C4-2B (cell line): ENCODE data around the gene LMAN2.

Source experiments
- ZFX ChIP-seq: fragments of 450-650 bp; IDR thresholded peaks from 2 replicates; pipeline ENCODE4 v1.6.1; 2017
- TF ChIP-seq, protein P1 (sequence below): fragments of 450-650 bp; conservative IDR thresholded peaks from 2 replicates; pipeline ENCODE4 v1.5.1; 2017; ENCODE audit warnings: mild to moderate bottlenecking

DNA sequence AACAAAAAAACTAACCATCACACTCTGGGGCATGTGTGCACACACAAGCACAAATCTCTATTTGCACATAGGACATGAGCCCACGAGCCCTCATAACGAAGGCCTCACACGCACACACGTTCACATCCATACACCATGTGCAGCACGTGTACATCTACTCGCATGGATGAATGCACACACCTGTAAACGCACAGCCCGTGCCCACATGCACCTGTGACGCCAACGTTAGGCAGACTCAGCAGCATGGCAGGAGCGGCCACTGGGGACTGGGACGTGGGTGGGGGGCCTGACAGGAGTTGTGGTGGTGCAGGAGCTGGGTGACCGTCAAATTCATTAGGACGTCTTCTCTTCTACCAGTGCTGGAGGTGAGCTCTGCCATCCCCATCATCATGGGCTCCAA, 35.9 kb upstream of the LMAN2 start:
- TF ChIP-seq, protein P1, sequence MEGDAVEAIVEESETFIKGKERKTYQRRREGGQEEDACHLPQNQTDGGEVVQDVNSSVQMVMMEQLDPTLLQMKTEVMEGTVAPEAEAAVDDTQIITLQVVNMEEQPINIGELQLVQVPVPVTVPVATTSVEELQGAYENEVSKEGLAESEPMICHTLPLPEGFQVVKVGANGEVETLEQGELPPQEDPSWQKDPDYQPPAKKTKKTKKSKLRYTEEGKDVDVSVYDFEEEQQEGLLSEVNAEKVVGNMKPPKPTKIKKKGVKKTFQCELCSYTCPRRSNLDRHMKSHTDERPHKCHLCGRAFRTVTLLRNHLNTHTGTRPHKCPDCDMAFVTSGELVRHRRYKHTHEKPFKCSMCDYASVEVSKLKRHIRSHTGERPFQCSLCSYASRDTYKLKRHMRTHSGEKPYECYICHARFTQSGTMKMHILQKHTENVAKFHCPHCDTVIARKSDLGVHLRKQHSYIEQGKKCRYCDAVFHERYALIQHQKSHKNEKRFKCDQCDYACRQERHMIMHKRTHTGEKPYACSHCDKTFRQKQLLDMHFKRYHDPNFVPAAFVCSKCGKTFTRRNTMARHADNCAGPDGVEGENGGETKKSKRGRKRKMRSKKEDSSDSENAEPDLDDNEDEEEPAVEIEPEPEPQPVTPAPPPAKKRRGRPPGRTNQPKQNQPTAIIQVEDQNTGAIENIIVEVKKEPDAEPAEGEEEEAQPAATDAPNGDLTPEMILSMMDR: no peak
- TF ChIP-seq ZFX: no peak
